ENCODE data around the gene RAB8A.
"Not testable (repeated sequence)": the region's sequence is repeated elsewhere in the genome, so short reads cannot be mapped to it uniquely, and the experiment has no call there.

Gene RAB8A

GRCh38 chr19:16143399-16144215 is 31.9 kb downstream of the RAB8A start, which contains the start of gene HSH2D:
Gene HSH2D (plus strand): TSS chr19:16143685. CDS start chr19:16148751, 5,066 bp downstream.
- no peak for FAIRE-seq

- FAIRE-seq: no peak
These were observed 32.5 kb downstream of the RAB8A start for GRCh38 chr19:16144216-16144581.

- FAIRE-seq: no peak
These were observed 34.4 kb downstream of the RAB8A start for GRCh38 chr19:16146112-16146511.

GRCh38 chr19:16148443-16149229 is 36.9 kb downstream of the RAB8A start:
- no peak for FAIRE-seq

- no peak for FAIRE-seq
These were observed 42.1 kb downstream of the RAB8A start for GRCh38 chr19:16153582-16154336.

- no peak for FAIRE-seq
These were observed 42.9 kb downstream of the RAB8A start for GRCh38 chr19:16154557-16154956.

- FAIRE-seq: no peak
These were observed 43.4 kb downstream of the RAB8A start for GRCh38 chr19:16155128-16155527.

- FAIRE-seq: no peak
These were observed 45.2 kb downstream of the RAB8A start for GRCh38 chr19:16156904-16157303.

GRCh38 chr19:16157601-16158000 is 45.9 kb downstream of the RAB8A start:
- FAIRE-seq: no peak

GRCh38 chr19:16159655-16160054 is 48.0 kb downstream of the RAB8A start:
- no peak for FAIRE-seq

- FAIRE-seq: no peak
These were observed 48.8 kb downstream of the RAB8A start for GRCh38 chr19:16160445-16160942.

GRCh38 chr19:16160943-16161560 is 49.4 kb downstream of the RAB8A start:
- no peak for FAIRE-seq

- no peak for FAIRE-seq
These were observed 50.2 kb downstream of the RAB8A start for GRCh38 chr19:16161840-16162239.

- FAIRE-seq: no peak
These were observed 52.7 kb downstream of the RAB8A start for GRCh38 chr19:16164222-16164890.

- FAIRE-seq: no peak
These were observed 54.7 kb downstream of the RAB8A start for GRCh38 chr19:16166417-16166816.

GRCh38 chr19:16167055-16167454 is 55.4 kb downstream of the RAB8A start:
- FAIRE-seq: no peak

- no peak for FAIRE-seq
These were observed 56.9 kb downstream of the RAB8A start for GRCh38 chr19:16168465-16169081.

GRCh38 chr19:16170134-16170533 is 58.4 kb downstream of the RAB8A start:
- FAIRE-seq: no peak

- no peak for FAIRE-seq
These were observed 64.3 kb downstream of the RAB8A start for GRCh38 chr19:16175954-16176353.

- not testable (repeated sequence) for FAIRE-seq
These were observed 67.2 kb downstream of the RAB8A start for GRCh38 chr19:16178866-16179265.

- peak; percentile 79 for FAIRE-seq
These were observed 68.9 kb downstream of the RAB8A start for GRCh38 chr19:16180611-16181010.

Data from G401.6 (cell line).